C4-2B (cell line): Measurements from ENCODE around the gene CAPN13.

Experiments used
- ZFX ChIP-seq: fragments of 450-650 bp; IDR thresholded peaks from 2 replicates; pipeline ENCODE4 v1.6.1; 2017
- TF ChIP-seq, protein P1 (sequence below): fragments of 450-650 bp; conservative IDR thresholded peaks from 2 replicates; pipeline ENCODE4 v1.5.1; 2017; ENCODE audit warnings: mild to moderate bottlenecking

DNA sequence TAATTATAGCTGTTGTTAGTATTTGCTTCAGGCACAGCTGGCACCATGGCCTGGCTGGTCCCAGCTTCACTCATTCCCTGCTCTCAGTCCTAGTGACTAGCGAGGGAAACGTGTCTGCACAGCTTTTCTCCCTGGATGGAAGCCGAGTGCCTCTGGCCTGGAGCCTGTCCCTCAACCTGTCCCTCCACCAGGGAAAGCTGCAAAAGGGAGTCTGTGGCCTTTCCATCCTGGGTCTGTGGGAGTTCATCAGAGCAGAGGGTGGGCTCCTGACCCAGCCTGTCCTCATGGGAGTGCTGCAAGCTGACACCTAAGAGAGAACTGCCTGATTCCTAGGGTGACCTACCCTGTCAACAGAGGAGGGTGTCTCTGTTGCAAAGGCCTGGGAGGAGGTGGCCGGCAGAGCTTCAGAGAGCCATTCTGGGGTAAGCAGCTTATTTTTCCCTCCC, 118.3 kb downstream of the CAPN13 start:
- TF ChIP-seq, protein P1, sequence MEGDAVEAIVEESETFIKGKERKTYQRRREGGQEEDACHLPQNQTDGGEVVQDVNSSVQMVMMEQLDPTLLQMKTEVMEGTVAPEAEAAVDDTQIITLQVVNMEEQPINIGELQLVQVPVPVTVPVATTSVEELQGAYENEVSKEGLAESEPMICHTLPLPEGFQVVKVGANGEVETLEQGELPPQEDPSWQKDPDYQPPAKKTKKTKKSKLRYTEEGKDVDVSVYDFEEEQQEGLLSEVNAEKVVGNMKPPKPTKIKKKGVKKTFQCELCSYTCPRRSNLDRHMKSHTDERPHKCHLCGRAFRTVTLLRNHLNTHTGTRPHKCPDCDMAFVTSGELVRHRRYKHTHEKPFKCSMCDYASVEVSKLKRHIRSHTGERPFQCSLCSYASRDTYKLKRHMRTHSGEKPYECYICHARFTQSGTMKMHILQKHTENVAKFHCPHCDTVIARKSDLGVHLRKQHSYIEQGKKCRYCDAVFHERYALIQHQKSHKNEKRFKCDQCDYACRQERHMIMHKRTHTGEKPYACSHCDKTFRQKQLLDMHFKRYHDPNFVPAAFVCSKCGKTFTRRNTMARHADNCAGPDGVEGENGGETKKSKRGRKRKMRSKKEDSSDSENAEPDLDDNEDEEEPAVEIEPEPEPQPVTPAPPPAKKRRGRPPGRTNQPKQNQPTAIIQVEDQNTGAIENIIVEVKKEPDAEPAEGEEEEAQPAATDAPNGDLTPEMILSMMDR: no peak
- no peak for TF ChIP-seq ZFX
